SU-DHL-6 (cell line): ENCODE measurements around the gene TNIK.

ENCODE experiments used
- CTCF ChIP-seq: fragments of 200-600 bp; sonication (generic); IDR thresholded peaks from one replicate; pipeline ENCODE4 v1.5.1; 2017; ENCODE audit warnings: antibody characterized with exemption, mild to moderate bottlenecking, low read length, moderate library complexity; ENCODE audit not compliant: insufficient read depth, poor library complexity, severe bottlenecking
- EZH2phosphoT487 ChIP-seq: fragments of 200-600 bp; sonication (generic), shearing (Covaris generic); conservative IDR thresholded peaks from 2 replicates; pipeline ENCODE4 v1.6.1; 2018; ENCODE audit warnings: mild to moderate bottlenecking, antibody characterized with exemption, low read length, moderate library complexity, mixed read lengths

- no peak for TF ChIP-seq CTCF
- no peak for TF ChIP-seq EZH2phosphoT487
Observed at GRCh38 chr3:171458071-171458863, 1.9 kb downstream of the TNIK start.
